ENCODE results near the gene SMARCA2.

Gene SMARCA2

DNA sequence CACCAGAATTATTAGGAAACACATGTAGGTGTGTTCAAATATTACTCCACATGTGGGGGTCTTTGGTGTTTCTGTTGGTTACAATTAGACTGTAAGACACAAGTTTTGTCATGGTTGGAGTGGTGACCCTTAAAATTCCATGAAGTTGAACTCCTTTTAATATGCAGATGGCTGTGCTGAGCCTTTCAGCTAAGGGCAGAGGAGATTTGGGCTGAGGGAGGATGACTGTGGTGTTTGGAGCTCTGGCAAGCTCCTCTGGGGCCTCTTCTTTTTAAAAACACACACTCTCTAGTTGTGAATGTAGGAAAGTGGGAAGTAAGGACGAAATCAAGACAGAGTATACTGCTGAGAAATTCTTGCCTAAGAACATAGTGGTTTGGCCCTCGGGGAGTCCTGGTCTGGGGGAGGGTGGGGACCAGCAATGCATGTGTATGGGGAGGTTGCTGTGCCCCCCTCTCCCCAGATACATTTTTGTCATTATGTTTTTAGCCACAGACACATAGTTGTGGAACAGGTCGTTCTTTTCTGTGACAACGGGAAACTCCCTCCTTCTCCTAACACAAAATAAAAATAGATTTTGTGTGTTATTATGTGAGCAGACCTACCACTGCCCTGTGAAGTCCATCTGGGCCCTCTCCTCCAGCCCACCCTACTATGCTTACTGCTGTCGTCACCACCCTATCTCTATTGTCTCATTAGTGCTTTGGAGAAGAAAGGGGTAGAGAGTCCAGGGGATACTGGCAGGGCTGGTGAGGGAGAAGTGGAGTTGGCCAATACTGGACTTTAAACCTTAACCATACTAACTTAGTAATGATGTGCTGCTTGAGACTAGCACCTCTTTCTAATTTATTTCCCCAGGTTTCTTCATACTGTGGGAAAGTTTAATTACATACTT, 10.0 kb downstream of the SMARCA2 start:
- no peak overlapping the region for H3K4me3 ChIP-seq (ENCODE audit: control insufficient read depth, low read depth, low read length)

DNA sequence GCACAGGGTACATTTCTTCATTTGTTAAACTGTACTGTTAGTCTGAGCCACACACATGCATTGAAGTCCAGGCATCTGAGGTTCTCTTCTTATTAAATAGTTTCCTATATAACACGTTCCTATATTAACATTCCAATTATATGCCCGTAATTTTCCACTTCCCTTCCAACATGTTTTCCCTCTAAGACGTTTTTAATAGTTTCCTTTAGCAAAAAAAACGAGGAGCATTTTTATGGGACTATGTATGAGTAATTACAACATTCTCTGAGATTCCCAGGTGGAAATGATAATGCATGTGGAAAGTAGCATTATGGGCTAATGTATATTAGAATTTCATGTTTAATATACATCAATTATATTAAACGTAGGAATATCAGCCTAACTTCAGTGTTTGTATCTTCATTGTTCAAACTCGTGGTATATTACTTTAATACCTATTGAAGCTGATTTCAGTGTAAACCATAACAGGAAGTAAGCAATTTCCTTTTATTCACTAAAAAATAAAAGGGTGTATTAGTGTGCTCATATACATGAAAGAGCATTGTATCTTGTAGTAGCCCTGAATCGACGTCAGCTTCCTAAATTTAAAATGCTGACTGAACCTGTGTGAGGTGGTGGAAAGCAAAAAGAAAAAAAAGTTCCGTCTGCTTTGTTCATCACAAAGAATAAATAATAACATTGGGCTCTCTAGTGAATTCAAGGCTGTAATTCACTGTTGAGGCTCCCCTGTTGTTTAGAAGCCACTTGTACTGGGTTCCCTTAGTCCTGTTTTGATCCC, 11.3 kb downstream of the SMARCA2 start:
- TF ChIP-seq, protein P1, sequence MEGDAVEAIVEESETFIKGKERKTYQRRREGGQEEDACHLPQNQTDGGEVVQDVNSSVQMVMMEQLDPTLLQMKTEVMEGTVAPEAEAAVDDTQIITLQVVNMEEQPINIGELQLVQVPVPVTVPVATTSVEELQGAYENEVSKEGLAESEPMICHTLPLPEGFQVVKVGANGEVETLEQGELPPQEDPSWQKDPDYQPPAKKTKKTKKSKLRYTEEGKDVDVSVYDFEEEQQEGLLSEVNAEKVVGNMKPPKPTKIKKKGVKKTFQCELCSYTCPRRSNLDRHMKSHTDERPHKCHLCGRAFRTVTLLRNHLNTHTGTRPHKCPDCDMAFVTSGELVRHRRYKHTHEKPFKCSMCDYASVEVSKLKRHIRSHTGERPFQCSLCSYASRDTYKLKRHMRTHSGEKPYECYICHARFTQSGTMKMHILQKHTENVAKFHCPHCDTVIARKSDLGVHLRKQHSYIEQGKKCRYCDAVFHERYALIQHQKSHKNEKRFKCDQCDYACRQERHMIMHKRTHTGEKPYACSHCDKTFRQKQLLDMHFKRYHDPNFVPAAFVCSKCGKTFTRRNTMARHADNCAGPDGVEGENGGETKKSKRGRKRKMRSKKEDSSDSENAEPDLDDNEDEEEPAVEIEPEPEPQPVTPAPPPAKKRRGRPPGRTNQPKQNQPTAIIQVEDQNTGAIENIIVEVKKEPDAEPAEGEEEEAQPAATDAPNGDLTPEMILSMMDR (conservative IDR thresholded peaks at IDR 0.05; ENCODE audit: control insufficient read depth, insufficient read depth, low read depth, low read length) = no peak
- DNase-seq (ENCODE audit: low read depth) = no peak
- H3K4me3 ChIP-seq (ENCODE audit: control insufficient read depth, low read depth, low read length) = no peak overlapping the region

More for the DNA sequence above, 10.0 kb downstream of the SMARCA2 start:
- DNase-seq (ENCODE audit: low read depth) = no peak
- TF ChIP-seq, protein P1 (conservative IDR thresholded peaks at IDR 0.05; ENCODE audit: control insufficient read depth, insufficient read depth, low read depth, low read length) = no peak

DNA sequence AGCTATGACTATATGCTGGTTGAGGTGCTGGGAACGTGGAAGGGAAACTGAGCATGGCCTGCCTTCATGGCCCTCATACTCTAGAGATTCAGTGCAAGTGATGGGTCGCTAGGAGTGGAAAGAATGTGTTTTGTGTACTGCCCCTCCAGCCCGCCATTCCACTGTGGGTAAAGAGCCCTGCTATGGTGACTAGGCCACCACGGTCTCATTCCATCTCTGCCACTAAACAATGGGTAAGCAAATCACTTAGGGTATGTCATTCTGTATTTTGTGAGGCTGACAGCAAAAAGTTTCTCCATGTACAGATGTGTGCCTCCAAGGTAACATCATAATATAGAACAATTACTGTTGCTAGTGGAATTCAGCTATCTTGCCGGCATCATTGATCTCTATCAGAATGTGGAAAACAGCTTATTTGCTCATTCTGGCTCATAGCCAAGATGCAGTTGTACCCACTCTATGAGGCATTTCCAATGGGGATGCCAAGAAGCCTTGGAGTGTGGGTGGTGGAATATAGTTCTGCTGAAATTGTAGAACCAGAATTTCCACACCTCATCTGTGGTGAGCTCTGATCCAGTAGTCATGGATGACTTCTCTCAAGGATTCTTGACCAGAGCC, 12.5 kb downstream of the SMARCA2 start:
- no peak for DNase-seq (ENCODE audit: low read depth)
- TF ChIP-seq, protein P1 (conservative IDR thresholded peaks at IDR 0.05; ENCODE audit: control insufficient read depth, insufficient read depth, low read depth, low read length) = no peak
- H3K4me3 ChIP-seq (ENCODE audit: control insufficient read depth, low read depth, low read length) = no peak overlapping the region

DNA sequence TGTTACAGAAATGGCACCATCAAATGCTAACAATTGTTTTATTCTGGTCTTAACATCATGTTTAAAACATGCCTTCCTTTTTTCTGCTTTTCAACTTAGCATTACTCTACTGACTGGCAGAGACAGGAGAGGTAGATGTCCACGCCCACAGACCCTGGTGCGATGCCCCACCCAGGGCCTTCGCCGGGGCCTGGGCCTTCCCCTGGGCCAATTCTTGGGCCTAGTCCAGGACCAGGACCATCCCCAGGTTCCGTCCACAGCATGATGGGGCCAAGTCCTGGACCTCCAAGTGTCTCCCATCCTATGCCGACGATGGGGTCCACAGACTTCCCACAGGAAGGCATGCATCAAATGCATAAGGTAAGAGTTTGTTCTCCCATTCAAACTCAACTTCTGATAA, 13.7 kb downstream of the SMARCA2 start:
- TF ChIP-seq, protein P1 (conservative IDR thresholded peaks at IDR 0.05; ENCODE audit: control insufficient read depth, insufficient read depth, low read depth, low read length) = no peak
- DNase-seq (ENCODE audit: low read depth) = no peak
- H3K4me3 ChIP-seq (ENCODE audit: control insufficient read depth, low read depth, low read length) = no peak overlapping the region

DNA sequence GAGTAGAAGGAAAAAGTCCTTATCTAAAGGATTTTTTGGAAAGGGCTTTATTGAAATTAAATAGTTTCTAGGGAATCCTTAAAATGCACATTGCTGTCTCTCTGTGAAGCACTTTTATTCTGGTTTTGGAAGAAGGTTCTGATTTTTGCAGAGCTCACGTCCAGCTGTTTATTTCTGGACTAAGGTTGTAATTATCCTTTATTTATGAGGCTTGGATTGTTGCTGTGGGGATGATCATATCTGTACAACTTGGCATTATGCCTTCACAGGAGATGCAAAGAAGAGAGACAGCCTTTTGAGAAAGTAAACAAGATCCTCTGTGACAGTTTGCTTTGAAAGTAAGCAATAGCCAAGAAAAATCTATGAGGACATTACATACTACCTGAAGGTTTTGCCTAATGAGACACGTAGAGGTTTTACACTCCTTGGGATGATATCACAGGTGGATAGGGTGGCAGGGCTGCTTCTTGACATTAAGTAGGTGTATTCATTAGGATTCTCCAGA, 14.6 kb downstream of the SMARCA2 start:
- TF ChIP-seq, protein P1 (conservative IDR thresholded peaks at IDR 0.05; ENCODE audit: control insufficient read depth, insufficient read depth, low read depth, low read length) = no peak

DNA sequence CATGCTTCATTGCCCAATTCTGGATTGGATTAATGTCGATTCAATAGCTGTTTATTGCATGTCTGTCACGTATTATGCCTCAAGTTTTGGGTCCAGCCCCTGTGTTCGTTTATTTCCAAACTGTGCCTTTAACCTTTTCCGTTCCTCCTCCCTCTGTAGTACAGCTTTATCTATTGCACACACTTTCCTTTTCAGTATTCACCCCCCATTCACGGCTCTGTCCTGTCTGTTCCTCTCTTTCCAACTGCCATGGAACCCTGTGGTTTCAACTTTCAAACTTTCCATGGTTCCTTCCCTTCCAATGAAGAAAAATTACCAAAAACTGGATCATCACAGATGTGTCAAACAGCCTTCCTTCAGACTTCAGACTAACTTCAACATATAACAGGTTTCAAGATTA, 17.1 kb downstream of the SMARCA2 start:
- no peak for DNase-seq (ENCODE audit: low read depth)
- no peak overlapping the region for H3K4me3 ChIP-seq (ENCODE audit: control insufficient read depth, low read depth, low read length)
- TF ChIP-seq, protein P1 (conservative IDR thresholded peaks at IDR 0.05; ENCODE audit: control insufficient read depth, insufficient read depth, low read depth, low read length) = no peak

More for the DNA sequence above, 14.6 kb downstream of the SMARCA2 start:
- no peak overlapping the region for H3K4me3 ChIP-seq (ENCODE audit: control insufficient read depth, low read depth, low read length)
- no peak for DNase-seq (ENCODE audit: low read depth)
